Activated T-cell treated with anti-CD3 and anti-CD28 coated beads, Interleukin-2, amount 50 U/mL, for 4 hours (primary cell): ENCODE measurements around the gene RGL1. TPM values are rescaled to one million over a fixed set of nuclear protein-coding genes. Genes with fewer than 3 reads are reported as not detected.

ENCODE experiments used
- ATAC-seq, 2 donors: fragments of 200-7000 bp; cut with Tn5 transposase; one replicate each; pipeline ENCODE4 v1.10.0; 2021
- DNase-seq: peaks from one replicate; pipeline ENCODE4 v3.0.0-alpha.2; 2020
- H3K27me3 Mint-ChIP-seq: one replicate; pipeline ENCODE4 v1.8.0; 2021; ENCODE audit warnings: low read depth, mixed read lengths
- H3K36me3 Mint-ChIP-seq: one replicate; pipeline ENCODE4 v1.8.0; 2022; ENCODE audit warnings: mixed read lengths; ENCODE audit not compliant: insufficient read depth
- H3K4me1 Mint-ChIP-seq: one replicate; pipeline ENCODE4 v1.8.0; 2021; ENCODE audit warnings: low read depth, mixed read lengths
- H3K4me3 Mint-ChIP-seq: one replicate; pipeline ENCODE4 v1.8.0; 2021; ENCODE audit warnings: mild to moderate bottlenecking, moderate library complexity, mixed read lengths
- H3K9me3 Mint-ChIP-seq: one replicate; pipeline ENCODE4 v1.8.0; 2021; ENCODE audit warnings: mixed read lengths
- total RNA-seq, 3 donors: library from RNA; stranded (reverse); gene quantifications; one replicate each; pipeline ENCODE4 v1.2.1, GENCODE V29; 2021

Gene RGL1
- total RNA-seq, 3 donors from 2014 or later = 0.58 to 0.92 (median 0.68) TPM

DNA sequence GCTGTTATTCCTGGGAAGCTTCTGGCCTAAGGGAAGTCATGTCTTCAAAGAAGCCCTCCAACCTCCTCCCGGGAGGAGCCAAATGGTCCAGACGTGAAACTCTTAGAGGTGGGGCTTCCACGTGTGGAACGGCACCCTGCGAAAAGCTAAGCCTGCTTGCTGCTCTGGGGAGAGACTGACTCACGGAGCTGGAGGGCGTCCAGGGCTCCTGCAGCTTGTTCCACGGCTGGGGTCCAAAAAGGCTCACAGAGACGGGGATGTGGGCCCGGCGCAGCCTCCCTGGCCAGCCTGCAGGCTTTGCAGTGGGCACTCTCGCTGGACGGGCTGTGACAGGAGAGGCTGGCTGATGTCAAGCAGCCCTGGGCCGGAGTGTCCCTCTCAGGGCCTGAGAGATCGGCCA is 127.5 kb downstream of the RGL1 start:
- H3K4me1 Mint-ChIP-seq = peaks cover 5% of the 10 kb centered on the region
- DNase-seq (no peak), ATAC-seq (no peak)
- H3K9me3 Mint-ChIP-seq = no peaks in the 10 kb centered on the region
- H3K27me3 Mint-ChIP-seq = no peaks in the 10 kb centered on the region
- peaks cover 2% of the 10 kb centered on the region for H3K36me3 Mint-ChIP-seq
- H3K4me3 Mint-ChIP-seq = no peak overlapping the region

DNA sequence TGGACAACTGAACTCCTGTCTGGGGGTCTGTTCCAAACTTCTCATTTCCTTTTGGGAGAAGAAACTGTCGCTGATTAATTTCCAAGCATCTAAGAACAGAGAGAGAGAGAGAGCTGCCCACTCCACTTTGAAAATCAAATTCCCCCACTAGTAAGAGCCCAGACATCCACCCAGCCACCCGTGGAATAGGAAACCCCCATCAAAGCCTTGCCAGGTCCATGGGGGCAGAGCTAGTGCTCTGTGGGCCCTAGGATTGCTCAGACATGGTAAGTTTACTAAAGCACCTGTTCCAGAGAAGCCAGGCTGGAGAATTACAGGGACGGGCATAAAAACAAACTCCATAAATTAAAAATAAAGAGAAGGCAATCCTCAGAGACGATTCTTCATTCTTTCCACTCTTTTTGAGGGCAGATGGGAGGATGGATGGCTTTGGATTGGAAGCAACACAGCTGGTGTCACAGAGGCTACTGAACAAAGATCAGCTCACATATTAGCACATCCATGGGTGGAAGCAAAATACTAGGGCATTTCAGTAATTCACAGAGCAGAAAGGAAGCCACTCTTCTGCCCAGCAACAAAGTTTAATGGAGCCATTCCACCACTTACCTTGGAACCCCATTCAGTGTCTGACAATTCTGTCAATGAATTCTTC is 128.7 kb downstream of the RGL1 start:
- H3K9me3 Mint-ChIP-seq = no peaks in the 10 kb centered on the region
- DNase-seq (no peak), ATAC-seq (no peak)
- no peaks in the 10 kb centered on the region for H3K27me3 Mint-ChIP-seq
- peaks cover 2% of the 10 kb centered on the region for H3K36me3 Mint-ChIP-seq
- H3K4me3 Mint-ChIP-seq = no peak overlapping the region
- peaks cover 5% of the 10 kb centered on the region for H3K4me1 Mint-ChIP-seq

DNA sequence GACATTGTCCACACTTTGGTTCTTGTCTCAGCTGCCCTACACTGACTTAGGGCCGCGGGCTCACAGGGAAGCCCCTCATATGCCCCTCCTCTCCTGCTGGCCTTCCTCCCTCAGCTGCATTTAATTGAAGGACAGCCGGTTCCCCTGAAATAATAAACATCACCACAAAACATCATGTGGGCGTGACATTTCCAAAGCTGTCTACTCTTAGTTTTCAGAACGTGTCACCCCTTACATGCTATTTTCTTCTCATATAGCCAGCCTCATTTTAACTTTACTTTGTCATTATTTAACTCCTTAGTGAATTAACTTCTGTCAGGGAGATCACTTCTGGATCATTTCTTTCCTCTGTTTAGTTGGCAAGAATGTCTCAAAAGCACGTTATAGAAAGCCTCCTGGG is 129.4 kb downstream of the RGL1 start:
- Mint-ChIP-seq H3K4me1 (peaks cover 5% of the 10 kb centered on the region), H3K4me3 (no peak overlapping the region), H3K36me3 (peaks cover 2% of the 10 kb centered on the region), H3K9me3 (no peaks in the 10 kb centered on the region), H3K27me3 (no peaks in the 10 kb centered on the region)
- no peak for DNase-seq
- ATAC-seq = no peak

DNA sequence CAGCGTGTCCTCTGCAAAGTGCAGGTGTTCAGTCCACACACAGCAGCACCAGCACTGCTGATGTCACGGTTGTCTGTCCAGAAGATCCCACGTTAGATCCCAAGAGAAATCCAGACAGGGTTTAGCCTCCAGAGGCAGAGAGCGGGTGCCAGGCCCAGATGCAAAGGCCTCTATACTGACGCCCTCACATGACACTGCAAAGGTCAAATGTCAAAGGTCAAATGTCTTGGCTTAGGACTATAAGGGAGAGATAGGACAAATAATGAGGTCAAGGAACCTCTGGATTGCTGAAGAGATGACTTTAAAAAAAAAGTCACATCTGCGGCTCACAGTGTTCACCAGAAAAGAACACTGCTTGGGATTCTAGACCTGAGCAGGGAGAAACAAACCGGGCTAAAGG is 131.1 kb downstream of the RGL1 start:
- H3K36me3 Mint-ChIP-seq = no peaks in the 10 kb centered on the region

DNA sequence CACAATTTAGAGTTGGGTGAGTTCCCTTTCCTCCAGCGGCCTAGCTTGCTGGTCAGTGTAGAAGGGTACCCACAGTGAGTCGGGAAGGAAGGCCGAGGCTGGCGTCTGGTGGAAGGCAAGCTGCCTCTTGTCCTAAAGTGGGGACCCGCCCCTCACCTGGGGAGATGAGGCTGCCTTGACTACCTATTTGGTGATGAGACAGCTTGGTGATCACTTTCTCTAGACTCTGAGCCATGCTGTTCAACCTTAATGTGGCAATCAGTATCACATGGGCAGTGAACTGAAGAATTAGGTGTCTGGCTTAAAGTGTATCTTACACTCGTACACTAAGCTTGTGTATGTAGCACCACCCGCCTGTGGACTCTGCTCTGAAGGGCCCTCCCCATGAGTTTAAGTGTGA is 131.9 kb downstream of the RGL1 start:
- ATAC-seq (no peak), DNase-seq (no peak)
- H3K27me3 Mint-ChIP-seq = no peaks in the 10 kb centered on the region
- H3K4me1 Mint-ChIP-seq = peaks cover 5% of the 10 kb centered on the region
- H3K9me3 Mint-ChIP-seq = no peaks in the 10 kb centered on the region
- no peaks in the 10 kb centered on the region for H3K36me3 Mint-ChIP-seq
- no peak overlapping the region for H3K4me3 Mint-ChIP-seq

More for the DNA sequence above, 131.1 kb downstream of the RGL1 start:
- DNase-seq (no peak), ATAC-seq (no peak)
- H3K9me3 Mint-ChIP-seq = no peaks in the 10 kb centered on the region
- H3K27me3 Mint-ChIP-seq = no peaks in the 10 kb centered on the region
- no peak overlapping the region for H3K4me3 Mint-ChIP-seq
- H3K4me1 Mint-ChIP-seq = peaks cover 5% of the 10 kb centered on the region

DNA sequence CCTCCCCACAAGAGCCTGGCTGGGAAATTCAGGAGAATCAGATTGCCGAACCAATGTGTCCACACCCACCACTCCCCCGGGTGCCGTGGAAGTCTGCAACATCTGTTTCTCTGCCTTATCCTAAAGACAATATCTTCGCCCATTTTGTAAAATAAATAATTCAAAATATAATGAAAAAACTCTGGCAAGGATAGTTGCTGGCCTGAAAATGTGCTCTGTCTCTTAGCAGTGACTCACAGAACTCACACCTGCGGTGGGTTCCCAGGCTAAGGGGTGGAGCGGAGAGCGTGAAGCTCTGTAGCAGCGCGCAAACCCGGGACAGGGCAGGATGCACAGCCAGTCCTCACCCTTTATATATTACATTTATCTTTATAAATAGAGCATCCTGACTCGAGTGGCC is 132.7 kb downstream of the RGL1 start:
- H3K27me3 Mint-ChIP-seq = no peaks in the 10 kb centered on the region
- peaks cover 5% of the 10 kb centered on the region for H3K4me1 Mint-ChIP-seq
- H3K9me3 Mint-ChIP-seq = no peaks in the 10 kb centered on the region
- DNase-seq = no peak
- no peaks in the 10 kb centered on the region for H3K36me3 Mint-ChIP-seq
- ATAC-seq = no peak
- H3K4me3 Mint-ChIP-seq = no peak overlapping the region

DNA sequence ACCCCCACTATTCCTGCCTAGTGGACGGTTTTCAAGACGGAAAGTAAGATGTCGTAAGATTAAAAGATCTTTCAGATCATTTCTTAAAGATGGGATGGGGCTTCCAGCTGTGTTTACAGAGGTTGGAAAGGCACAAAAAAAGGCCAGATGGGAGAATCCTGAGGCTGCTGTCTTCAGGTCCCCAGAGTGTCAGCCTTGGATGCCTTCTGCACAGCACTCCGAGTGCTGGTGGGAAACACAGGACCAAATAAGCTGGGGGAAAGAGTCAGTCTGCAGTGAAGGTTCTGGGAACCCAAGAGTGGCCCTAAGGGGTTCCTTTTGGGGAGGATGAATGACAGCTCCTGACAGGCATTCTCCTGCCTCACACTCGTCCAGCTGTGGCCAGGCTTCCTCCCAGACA is 136.1 kb downstream of the RGL1 start:
- no peak for ATAC-seq
- Mint-ChIP-seq H3K36me3 (no peaks in the 10 kb centered on the region), H3K27me3 (no peaks in the 10 kb centered on the region), H3K4me1 (no peaks in the 10 kb centered on the region), H3K4me3 (no peak overlapping the region), H3K9me3 (no peaks in the 10 kb centered on the region)
- no peak for DNase-seq

DNA sequence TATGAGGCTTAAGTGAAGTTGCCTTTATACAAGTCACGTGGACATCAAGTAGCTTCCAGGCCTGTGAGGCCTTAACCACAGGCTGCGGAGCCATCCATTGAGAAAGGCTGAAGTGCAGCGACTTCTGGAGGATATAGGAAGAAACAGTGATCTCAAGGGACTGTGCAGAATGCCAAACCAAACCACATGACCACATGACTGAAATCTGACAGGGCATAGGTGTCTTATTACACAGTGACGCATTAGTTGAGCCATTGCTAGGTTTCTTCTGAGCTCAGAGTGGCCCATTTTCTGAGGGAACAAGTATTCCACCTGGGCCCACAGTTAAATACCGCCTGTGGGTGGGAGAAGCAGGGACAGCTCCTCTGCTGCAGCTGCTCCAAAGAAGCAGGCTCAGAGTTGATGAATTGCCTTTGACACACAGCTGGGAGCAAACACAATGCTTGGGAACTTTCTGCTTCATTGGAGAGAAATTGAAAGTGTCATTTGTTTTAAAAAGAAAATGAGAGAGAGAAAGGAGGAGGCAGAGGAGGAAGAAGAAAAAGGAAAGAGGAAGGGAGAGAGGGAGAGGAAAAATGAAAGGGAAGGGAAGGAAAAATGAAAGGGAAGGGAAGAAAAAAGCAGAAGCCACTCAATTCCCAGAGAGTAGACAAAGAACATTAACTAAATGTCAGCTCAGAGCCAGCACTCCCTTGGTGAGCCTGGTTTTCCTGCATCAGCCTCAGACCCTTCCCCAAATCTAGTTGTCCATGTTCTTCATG is 138.2 kb downstream of the RGL1 start:
- ATAC-seq (no peak), DNase-seq (no peak)
- Mint-ChIP-seq H3K36me3 (no peaks in the 10 kb centered on the region), H3K4me1 (no peaks in the 10 kb centered on the region), H3K27me3 (no peaks in the 10 kb centered on the region), H3K4me3 (no peak overlapping the region), H3K9me3 (no peaks in the 10 kb centered on the region)

DNA sequence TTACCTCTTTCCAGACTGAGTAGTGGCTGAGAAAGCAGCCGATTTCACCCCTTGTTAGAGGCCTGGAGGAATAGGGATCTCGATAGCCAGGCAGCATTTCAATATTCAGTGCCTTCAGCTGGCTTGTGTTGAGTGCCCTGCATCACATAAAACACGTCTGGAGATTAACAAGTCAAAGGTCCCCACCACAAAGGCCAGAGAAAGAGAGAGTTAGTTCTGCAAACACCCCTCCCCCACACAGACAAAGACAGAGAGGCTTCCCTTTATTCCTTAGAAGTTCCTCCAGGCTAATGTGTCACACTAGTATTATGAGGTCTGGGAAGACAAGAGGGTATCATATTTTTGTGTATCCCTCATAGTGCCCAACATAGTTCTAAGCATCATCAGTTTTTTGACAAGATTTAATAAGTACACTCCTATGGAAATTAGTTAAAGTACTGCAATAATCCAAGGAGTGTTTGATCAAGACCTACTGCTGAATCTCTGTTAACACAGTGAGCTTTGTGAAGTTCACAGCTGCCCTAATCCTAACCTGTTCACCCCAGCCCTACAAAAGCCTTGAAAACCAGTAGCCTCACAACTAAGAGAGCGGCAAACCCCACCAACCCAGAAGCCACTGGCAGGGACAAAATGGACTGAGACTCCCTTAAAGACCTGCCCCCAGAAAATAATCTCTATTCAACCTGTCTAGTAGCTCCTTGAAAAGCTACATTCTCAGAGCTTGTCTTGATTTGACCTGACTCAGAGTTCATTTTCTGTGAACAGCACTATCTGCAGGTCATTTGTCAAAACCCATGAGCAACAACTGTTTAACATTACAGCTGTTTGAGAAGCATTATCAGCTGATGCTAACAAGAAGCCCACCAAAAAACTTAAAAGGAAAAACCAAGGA is 140.8 kb downstream of the RGL1 start:
- Mint-ChIP-seq H3K9me3 (no peaks in the 10 kb centered on the region), H3K36me3 (no peaks in the 10 kb centered on the region), H3K27me3 (no peaks in the 10 kb centered on the region), H3K4me3 (no peak overlapping the region), H3K4me1 (no peaks in the 10 kb centered on the region)
- DNase-seq = no peak
- ATAC-seq = no peak

DNA sequence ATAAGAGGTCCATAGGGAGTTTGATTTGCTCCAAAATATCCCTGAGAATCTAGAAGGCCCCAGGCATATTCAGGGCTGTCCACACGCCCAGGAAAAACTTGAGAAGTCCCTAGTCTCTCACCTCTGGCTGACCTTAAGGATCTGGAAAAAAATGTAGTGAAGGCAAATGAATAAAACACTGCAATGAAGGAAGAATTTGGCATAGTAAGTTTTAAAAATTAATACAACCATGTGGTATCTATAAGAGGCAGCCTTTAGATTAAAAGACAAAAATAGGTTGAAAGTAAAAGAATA is 141.3 kb downstream of the RGL1 start:
- no peaks in the 10 kb centered on the region for H3K4me1 Mint-ChIP-seq
- no peak for ATAC-seq
- no peak for DNase-seq
- H3K4me3 Mint-ChIP-seq = no peak overlapping the region
- no peaks in the 10 kb centered on the region for H3K9me3 Mint-ChIP-seq
- H3K27me3 Mint-ChIP-seq = no peaks in the 10 kb centered on the region
- H3K36me3 Mint-ChIP-seq = no peaks in the 10 kb centered on the region

DNA sequence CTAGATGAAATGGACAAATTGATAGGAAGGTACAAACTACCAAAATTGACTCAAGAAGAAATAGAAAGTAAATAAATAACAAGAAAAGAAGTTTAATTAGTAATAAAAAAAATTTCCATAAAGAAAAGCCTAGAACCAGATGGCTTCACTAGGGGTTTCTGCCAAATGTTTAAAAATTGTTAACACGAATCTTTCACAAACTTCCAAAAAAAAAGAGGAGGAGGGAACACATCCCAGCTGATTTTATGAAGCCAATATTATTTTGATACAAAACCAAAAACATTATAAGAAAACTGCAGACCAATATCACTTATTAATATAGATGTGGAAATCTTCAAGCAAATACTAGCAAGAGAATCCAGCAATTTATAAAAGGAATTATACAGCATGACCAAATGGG is 143.1 kb downstream of the RGL1 start:
- Mint-ChIP-seq H3K9me3 (no peaks in the 10 kb centered on the region), H3K36me3 (no peaks in the 10 kb centered on the region), H3K4me3 (no peak overlapping the region), H3K27me3 (no peaks in the 10 kb centered on the region), H3K4me1 (peaks cover 1% of the 10 kb centered on the region)
- no peak for ATAC-seq
- DNase-seq = no peak

DNA sequence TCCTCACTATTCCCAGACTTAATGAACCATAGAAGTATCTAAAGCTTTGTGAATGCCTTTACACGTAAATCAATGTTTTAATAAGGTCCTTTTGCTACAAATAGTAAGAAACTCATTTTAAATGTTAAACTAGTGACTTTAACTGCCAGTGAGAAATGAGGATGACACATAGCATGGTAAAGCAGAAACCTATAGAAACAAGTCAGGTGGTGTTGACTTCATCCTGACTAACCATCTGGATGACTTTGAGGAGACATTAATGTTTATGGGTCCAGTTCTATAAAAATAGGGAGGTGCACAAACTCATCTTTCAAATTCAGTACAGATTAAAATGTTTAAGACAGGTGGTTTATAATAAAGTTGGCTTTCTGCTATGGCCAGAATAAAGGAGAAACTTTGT is 147.2 kb downstream of the RGL1 start:
- ATAC-seq = no peak
- Mint-ChIP-seq H3K4me1 (peaks cover 8% of the 10 kb centered on the region), H3K27me3 (no peaks in the 10 kb centered on the region), H3K4me3 (no peak overlapping the region), H3K9me3 (no peaks in the 10 kb centered on the region), H3K36me3 (no peaks in the 10 kb centered on the region)
- no peak for DNase-seq

DNA sequence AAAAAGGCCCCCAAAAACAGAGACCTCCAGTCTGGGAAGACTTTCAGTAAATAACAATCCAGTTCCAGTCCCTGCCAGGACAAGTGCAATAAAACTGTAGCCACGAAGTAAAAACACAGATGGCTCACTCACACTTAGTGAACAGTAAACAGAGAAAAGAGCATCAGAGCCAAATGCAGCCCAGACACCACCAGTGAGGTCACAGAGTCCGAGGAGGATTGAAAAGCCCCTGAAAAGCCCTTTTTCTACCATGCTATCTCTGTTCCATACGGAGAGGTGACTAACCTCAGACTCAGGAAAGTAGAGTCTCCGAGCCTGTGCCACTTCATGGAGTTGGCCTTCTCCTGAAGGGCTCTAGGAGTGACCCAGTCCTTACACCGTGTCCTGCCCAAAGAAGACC is 148.1 kb downstream of the RGL1 start:
- Mint-ChIP-seq H3K4me1 (peaks cover 8% of the 10 kb centered on the region), H3K27me3 (no peaks in the 10 kb centered on the region), H3K36me3 (no peaks in the 10 kb centered on the region), H3K9me3 (no peaks in the 10 kb centered on the region), H3K4me3 (no peak overlapping the region)
- DNase-seq = no peak
- no peak for ATAC-seq

DNA sequence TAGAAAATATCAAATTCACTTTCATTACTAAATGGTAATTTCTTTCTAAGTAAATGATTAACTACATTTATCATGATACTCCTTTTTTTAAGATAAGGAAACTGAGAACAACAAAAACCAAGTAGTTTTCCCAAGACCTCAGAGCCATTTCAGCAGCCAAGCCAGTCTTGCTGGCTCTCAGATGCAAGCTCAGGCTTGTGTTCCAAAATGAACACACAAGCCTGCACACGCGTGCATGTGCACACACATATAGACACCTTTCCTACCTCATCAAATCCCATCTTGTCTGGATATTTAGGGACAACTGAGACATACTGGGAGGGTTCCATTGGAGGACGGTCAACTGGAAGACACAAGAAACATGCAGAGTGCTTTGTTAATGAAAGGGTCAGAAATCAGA is 149.6 kb downstream of the RGL1 start:
- ATAC-seq (no peak), DNase-seq (no peak)
- Mint-ChIP-seq H3K4me1 (peaks cover 8% of the 10 kb centered on the region), H3K36me3 (no peaks in the 10 kb centered on the region), H3K4me3 (no peak overlapping the region), H3K27me3 (no peaks in the 10 kb centered on the region), H3K9me3 (no peaks in the 10 kb centered on the region)
